GM19193 (cell line): ENCODE measurements around the gene SHISA2.

Experiments used
- POLR2A ChIP-seq: IDR thresholded peaks from 4 replicates; pipeline ENCODE4 v1.6.1; 2011; ENCODE audit not compliant: insufficient read depth, insufficient read length; ENCODE audit errors: extremely low read depth

SHISA2 gene

GRCh38 chr13:26011208-26011573 lies 40.6 kb downstream of the SHISA2 start:
- TF ChIP-seq POLR2A = no peak

DNA sequence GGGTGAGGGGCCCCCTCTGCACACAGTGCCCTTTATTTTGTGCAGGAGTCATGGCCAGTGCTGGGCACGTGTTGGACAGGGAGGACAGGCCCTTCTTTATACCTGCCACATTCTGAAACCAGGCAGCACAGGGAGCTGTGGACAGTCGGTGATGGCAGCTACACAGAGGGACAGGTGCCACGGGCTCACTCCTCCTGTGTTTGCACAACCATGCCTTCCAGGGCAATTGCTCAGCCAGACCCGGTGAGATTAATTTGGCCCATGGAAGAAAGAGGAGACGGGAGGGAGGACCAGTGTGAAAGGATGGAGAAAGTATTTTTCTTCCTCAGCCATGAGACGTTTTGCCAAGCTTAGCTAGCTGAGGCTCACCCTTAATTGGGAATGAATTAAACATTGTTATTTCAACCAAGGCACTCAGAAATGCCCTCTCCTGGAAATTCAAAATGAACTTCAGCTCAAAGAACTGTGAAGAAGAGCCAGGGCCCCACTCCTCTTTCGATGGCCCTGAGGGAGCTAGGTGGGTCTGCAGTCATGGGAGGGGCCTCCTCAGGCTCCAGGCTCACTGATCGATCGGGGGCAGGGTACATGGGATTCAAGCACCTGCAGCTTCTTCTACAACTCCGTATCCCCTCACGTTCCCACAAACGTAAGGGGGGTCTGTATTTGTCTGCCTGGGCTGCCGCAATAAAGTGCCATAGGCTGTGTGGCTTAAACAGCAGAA lies 41.2 kb downstream of the SHISA2 start:
- TF ChIP-seq POLR2A = no peak

- no peak for TF ChIP-seq POLR2A
Measured at GRCh38 chr13:26007261-26008125, 44.3 kb downstream of the SHISA2 start.
